ENCODE data around the gene MRM3. TPM values are rescaled to one million over a fixed set of nuclear protein-coding genes. Genes with fewer than 3 reads are reported as not detected.
A peak's percentile ranks its signal among the peaks of the same experiment; 100 is the strongest.

MRM3 gene
- total RNA-seq, 1 donor from 2014 or later, result 8.3 TPM

- Histone ChIP-seq H4K20me1 (ENCODE audit: insufficient read depth, low read length) (peaks cover 20% of the 10 kb centered on the region), H3K79me2 (ENCODE audit: insufficient read depth, low read length) (peaks cover 44% of the 10 kb centered on the region), H3K27me3 (ENCODE audit: insufficient read depth, low read length) (no peaks in the 10 kb centered on the region), H3K36me3 (ENCODE audit: insufficient read depth, low read length) (peaks cover 16% of the 10 kb centered on the region), H3K9me3 (ENCODE audit: insufficient read depth, low read depth, low read length) (no peaks in the 10 kb centered on the region), H3K27ac (ENCODE audit: low read depth, low read length) (no peak overlapping the region), H3K4me1 (ENCODE audit: insufficient read depth, low read length) (peaks cover 7% of the 10 kb centered on the region), H3K4me2 (ENCODE audit: low read length) (no peak overlapping the region), H3K9ac (ENCODE audit: low read length) (no peak overlapping the region), H3K4me3 (ENCODE audit: insufficient read depth, low read depth, low read length) (no peak overlapping the region), H2AFZ (ENCODE audit: low read depth, low read length) (no peak overlapping the region)
- H3K27me3 Mint-ChIP-seq (ENCODE audit: low read depth, unreplicated experiment), result no peaks in the 10 kb centered on the region
- H3K27ac Mint-ChIP-seq (ENCODE audit: unreplicated experiment), result no peak overlapping the region
- H3K4me3 Mint-ChIP-seq (ENCODE audit: unreplicated experiment), result no peak overlapping the region
- H3K4me1 Mint-ChIP-seq (ENCODE audit: low read depth, unreplicated experiment), result peaks cover 21% of the 10 kb centered on the region
- DNase-seq (ENCODE audit: low read depth), result no peak
- peaks cover 13% of the 10 kb centered on the region for H3K36me3 Mint-ChIP-seq (ENCODE audit: low read depth, unreplicated experiment)
- no peak for FAIRE-seq
- TF ChIP-seq, protein P1, sequence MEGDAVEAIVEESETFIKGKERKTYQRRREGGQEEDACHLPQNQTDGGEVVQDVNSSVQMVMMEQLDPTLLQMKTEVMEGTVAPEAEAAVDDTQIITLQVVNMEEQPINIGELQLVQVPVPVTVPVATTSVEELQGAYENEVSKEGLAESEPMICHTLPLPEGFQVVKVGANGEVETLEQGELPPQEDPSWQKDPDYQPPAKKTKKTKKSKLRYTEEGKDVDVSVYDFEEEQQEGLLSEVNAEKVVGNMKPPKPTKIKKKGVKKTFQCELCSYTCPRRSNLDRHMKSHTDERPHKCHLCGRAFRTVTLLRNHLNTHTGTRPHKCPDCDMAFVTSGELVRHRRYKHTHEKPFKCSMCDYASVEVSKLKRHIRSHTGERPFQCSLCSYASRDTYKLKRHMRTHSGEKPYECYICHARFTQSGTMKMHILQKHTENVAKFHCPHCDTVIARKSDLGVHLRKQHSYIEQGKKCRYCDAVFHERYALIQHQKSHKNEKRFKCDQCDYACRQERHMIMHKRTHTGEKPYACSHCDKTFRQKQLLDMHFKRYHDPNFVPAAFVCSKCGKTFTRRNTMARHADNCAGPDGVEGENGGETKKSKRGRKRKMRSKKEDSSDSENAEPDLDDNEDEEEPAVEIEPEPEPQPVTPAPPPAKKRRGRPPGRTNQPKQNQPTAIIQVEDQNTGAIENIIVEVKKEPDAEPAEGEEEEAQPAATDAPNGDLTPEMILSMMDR (IDR thresholded peaks at IDR 0.05; ENCODE audit: insufficient read depth, low read depth, low read length), result no peak
- no peaks in the 10 kb centered on the region for H3K9me3 Mint-ChIP-seq (ENCODE audit: unreplicated experiment)
Measured at GRCh38 chr17:787641-788221, 5.6 kb downstream of the MRM3 start.

- FAIRE-seq (no peak), DNase-seq (ENCODE audit: low read depth) (no peak)
- peaks cover 23% of the 10 kb centered on the region for H4K20me1 ChIP-seq (ENCODE audit: insufficient read depth, low read length)
- H3K27ac Mint-ChIP-seq (ENCODE audit: unreplicated experiment), result no peak overlapping the region
- H3K4me3 ChIP-seq (ENCODE audit: insufficient read depth, low read depth, low read length), result no peak overlapping the region
- peaks cover 19% of the 10 kb centered on the region for H3K4me1 Mint-ChIP-seq (ENCODE audit: low read depth, unreplicated experiment)
- no peaks in the 10 kb centered on the region for H3K9me3 ChIP-seq (ENCODE audit: insufficient read depth, low read depth, low read length)
- no peaks in the 10 kb centered on the region for H3K27me3 Mint-ChIP-seq (ENCODE audit: low read depth, unreplicated experiment)
- H3K9me3 Mint-ChIP-seq (ENCODE audit: unreplicated experiment), result no peaks in the 10 kb centered on the region
- H3K79me2 ChIP-seq (ENCODE audit: insufficient read depth, low read length), result peaks cover 36% of the 10 kb centered on the region
- H3K36me3 ChIP-seq (ENCODE audit: insufficient read depth, low read length), result peaks cover 17% of the 10 kb centered on the region
- no peak overlapping the region for H3K4me3 Mint-ChIP-seq (ENCODE audit: unreplicated experiment)
- no peak overlapping the region for H3K9ac ChIP-seq (ENCODE audit: low read length)
- no peak overlapping the region for H3K27ac ChIP-seq (ENCODE audit: low read depth, low read length)
- peaks cover 4% of the 10 kb centered on the region for H3K4me1 ChIP-seq (ENCODE audit: insufficient read depth, low read length)
- H3K4me2 ChIP-seq (ENCODE audit: low read length), result no peak overlapping the region
- H3K27me3 ChIP-seq (ENCODE audit: insufficient read depth, low read length), result no peaks in the 10 kb centered on the region
- H3K36me3 Mint-ChIP-seq (ENCODE audit: low read depth, unreplicated experiment), result peaks cover 11% of the 10 kb centered on the region
- no peak overlapping the region for H2AFZ ChIP-seq (ENCODE audit: low read depth, low read length)
- TF ChIP-seq EZH2 (IDR thresholded peaks at IDR 0.05; ENCODE audit: insufficient read depth, low read length), result no peak
- TF ChIP-seq, protein P1 (IDR thresholded peaks at IDR 0.05; ENCODE audit: insufficient read depth, low read depth, low read length), result no peak
Measured at GRCh38 chr17:788551-788950, 6.4 kb downstream of the MRM3 start.

DNA sequence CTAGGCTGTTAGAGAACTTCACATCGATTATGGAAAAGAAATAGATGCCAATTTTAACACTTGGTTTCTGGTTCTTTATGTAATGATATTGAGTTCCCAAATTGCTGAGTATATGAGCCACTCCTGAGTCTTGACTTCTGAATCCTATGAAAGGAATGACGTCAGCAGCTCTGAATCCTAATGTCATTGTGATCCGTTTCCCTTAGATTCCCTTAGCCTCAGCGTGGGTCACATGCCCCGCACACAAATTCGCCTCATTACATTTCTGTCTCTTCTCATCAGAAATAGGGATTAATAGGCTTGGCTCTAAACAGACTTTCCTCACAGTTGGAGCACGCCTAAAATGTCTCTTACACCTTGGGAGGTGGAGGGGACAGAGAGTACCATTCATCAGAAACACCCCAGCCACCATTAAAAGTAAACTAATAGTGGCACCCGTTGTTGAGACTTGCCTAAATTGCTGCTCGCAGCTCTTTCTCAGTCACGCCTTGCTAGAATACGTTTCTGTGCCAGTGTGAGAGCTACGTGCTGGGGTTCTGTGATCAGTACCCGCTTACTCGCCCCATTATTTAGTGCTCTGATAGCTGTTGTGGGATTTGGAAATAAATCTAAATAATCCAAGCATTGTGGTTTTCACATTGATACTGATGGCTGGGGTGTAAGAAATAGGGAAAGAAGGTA, 7.1 kb downstream of the MRM3 start:
- Mint-ChIP-seq H3K27ac (ENCODE audit: unreplicated experiment) (no peak overlapping the region), H3K4me1 (ENCODE audit: low read depth, unreplicated experiment) (peaks cover 17% of the 10 kb centered on the region), H3K9me3 (ENCODE audit: unreplicated experiment) (no peaks in the 10 kb centered on the region), H3K36me3 (ENCODE audit: low read depth, unreplicated experiment) (peaks cover 11% of the 10 kb centered on the region), H3K27me3 (ENCODE audit: low read depth, unreplicated experiment) (no peaks in the 10 kb centered on the region), H3K4me3 (ENCODE audit: unreplicated experiment) (no peak overlapping the region)
- Histone ChIP-seq H3K4me3 (ENCODE audit: insufficient read depth, low read depth, low read length) (no peak overlapping the region), H2AFZ (ENCODE audit: low read depth, low read length) (no peak overlapping the region), H3K4me1 (ENCODE audit: insufficient read depth, low read length) (peaks cover 6% of the 10 kb centered on the region), H3K79me2 (ENCODE audit: insufficient read depth, low read length) (peaks cover 28% of the 10 kb centered on the region), H3K9me3 (ENCODE audit: insufficient read depth, low read depth, low read length) (no peaks in the 10 kb centered on the region), H4K20me1 (ENCODE audit: insufficient read depth, low read length) (peaks cover 25% of the 10 kb centered on the region), H3K36me3 (ENCODE audit: insufficient read depth, low read length) (peaks cover 17% of the 10 kb centered on the region), H3K9ac (ENCODE audit: low read length) (no peak overlapping the region), H3K4me2 (ENCODE audit: low read length) (no peak overlapping the region), H3K27me3 (ENCODE audit: insufficient read depth, low read length) (no peaks in the 10 kb centered on the region), H3K27ac (ENCODE audit: low read depth, low read length) (no peak overlapping the region)
- no peak for FAIRE-seq
- peak; percentile 14 for DNase-seq (ENCODE audit: low read depth)
- no peak for TF ChIP-seq EZH2 (IDR thresholded peaks at IDR 0.05; ENCODE audit: insufficient read depth, low read length)
- TF ChIP-seq, protein P1 (IDR thresholded peaks at IDR 0.05; ENCODE audit: insufficient read depth, low read depth, low read length), result no peak
